Lower lobe of right lung (tissue), 2 donors: Measurements from ENCODE around the gene MYH9. TPM values are rescaled to one million over a fixed set of nuclear protein-coding genes. Genes with fewer than 3 reads are reported as not detected.

Experiments
- ATAC-seq, 2 donors: fragments of 200-7000 bp; cut with Tn5 transposase; one replicate each; pipeline ENCODE4 v1.9.1; 2020 to 2022; ENCODE audit warnings: mild to moderate bottlenecking in 2 of 2, moderate library complexity in 2 of 2
- DNase-seq: peaks from one replicate; pipeline ENCODE4 v3.0.0-alpha.2; 2020
- H3K27ac ChIP-seq: fragments of 200-600 bp; one replicate; pipeline ENCODE4 v1.8.0; 2022
- H3K27me3 ChIP-seq: fragments of 200-600 bp; one replicate; pipeline ENCODE4 v1.8.0; 2022; ENCODE audit warnings: low read depth
- H3K36me3 ChIP-seq: fragments of 200-600 bp; one replicate; pipeline ENCODE4 v1.8.0; 2022; ENCODE audit warnings: mild to moderate bottlenecking
- H3K4me1 ChIP-seq: fragments of 200-600 bp; one replicate; pipeline ENCODE4 v1.8.0; 2022
- H3K4me3 ChIP-seq: fragments of 200-600 bp; one replicate; pipeline ENCODE4 v1.8.0; 2022; ENCODE audit warnings: mild to moderate bottlenecking
- H3K9me3 ChIP-seq: fragments of 200-600 bp; one replicate; pipeline ENCODE4 v1.8.0; 2022
- intact Hi-C: fragments of 100-400 bp; cut with DNase I; formaldehyde crosslinking; loops from one replicate; pipeline ENCODE4 v1.11.0; 2022
- total RNA-seq: library from RNA; stranded (reverse); fragmentation: NEBNext Ultra II Directional; extraction: Animal tissue kit (Norgen Biotek cat#: 25700); gene quantifications from one replicate; pipeline ENCODE4 v1.2.1, GENCODE V29; 2021
- TF ChIP-seq, protein P1 (sequence below): fragments of 200-600 bp; IDR thresholded peaks from one replicate; pipeline ENCODE4 v1.8.0; 2022; ENCODE audit warnings: antibody characterized with exemption, mild to moderate bottlenecking
- donor health status: DM: no; HTN: yes; CAD: no; lungs with severe emphysema.

MYH9 gene
- total RNA-seq, 1 donor from 2014 or later = 659 TPM

DNA sequence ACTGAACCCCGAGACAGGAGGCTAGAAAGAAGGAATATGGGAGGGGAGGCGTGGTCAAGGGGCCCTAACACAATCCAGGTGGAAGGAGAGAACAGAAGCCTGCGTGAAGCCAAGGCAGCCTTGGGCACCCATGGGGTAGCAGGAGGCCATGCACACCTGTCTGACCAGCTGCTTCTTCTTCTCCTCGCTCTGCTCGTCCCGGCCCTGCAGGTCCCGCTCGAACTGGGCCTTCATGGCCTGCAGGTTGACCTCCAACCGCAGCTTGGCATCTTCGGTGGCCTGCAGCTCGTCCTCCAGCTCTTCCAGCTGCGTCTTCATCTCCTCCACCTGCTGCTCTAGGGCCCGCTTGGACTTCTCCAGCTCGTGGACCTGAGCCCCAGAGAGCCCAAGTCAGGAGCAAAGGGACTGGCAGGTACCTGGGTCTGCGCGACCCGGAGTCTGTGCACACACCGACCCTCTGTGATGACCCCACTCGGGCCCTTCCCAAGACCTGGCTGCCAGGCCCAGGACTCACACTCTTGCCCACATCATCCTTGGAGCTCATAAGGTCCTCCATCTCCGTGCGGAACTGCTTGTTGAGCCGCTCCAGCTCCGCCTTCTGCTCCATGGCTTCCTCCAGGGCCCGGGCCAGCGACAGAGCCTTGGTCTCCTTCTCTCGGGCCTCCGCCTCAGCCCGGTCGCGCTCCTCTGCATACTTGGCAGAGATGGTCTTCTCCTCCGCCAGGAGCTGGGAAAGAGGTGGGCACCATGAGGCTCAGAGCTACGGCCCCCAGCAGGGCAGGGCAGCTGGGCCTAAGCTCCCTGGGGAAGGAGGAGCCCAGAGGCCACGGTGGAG is 99.0 kb downstream of the MYH9 start:
- Histone ChIP-seq H3K9me3 (no peaks in the 10 kb centered on the region), H3K4me3 (no peak overlapping the region), H3K4me1 (peaks cover 14% of the 10 kb centered on the region), H3K27me3 (no peaks in the 10 kb centered on the region), H3K36me3 (peaks cover 92% of the 10 kb centered on the region), H3K27ac (peak overlapping the region; percentile 13)
- ATAC-seq (no peak), DNase-seq (peak; percentile 49)
- intact Hi-C loops = no loop called here
- TF ChIP-seq, protein P1, sequence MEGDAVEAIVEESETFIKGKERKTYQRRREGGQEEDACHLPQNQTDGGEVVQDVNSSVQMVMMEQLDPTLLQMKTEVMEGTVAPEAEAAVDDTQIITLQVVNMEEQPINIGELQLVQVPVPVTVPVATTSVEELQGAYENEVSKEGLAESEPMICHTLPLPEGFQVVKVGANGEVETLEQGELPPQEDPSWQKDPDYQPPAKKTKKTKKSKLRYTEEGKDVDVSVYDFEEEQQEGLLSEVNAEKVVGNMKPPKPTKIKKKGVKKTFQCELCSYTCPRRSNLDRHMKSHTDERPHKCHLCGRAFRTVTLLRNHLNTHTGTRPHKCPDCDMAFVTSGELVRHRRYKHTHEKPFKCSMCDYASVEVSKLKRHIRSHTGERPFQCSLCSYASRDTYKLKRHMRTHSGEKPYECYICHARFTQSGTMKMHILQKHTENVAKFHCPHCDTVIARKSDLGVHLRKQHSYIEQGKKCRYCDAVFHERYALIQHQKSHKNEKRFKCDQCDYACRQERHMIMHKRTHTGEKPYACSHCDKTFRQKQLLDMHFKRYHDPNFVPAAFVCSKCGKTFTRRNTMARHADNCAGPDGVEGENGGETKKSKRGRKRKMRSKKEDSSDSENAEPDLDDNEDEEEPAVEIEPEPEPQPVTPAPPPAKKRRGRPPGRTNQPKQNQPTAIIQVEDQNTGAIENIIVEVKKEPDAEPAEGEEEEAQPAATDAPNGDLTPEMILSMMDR = no peak

DNA sequence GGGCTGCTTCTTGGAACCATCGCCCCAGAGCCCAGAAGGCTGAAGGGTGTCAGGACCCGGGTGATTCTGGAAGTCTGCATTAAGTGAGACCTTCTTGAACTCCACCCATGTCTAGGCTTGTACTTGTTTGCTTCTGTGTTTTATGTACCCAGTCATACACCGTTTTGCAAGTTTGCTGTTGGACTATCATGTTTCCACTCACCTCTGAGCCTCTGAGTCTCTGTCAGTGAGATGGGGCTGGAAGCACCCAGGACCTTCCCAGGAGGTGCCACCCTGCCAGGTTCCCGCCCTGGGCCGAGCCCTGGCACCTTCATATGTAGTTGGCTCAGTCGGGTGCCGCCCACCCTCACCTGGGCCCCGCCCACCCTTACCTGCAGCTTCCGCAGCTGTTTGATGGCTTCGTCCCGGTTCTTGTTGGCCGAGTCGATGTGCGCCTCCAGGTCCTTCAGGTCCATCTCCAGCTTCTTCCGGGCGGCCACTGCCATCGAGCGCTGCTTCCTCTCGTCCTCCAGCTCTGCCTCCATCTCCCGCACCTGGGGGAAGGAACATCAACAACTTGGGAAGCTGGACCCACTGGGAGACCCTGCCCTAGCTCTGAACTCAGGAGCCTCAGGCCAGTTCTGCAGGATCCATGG is 99.8 kb downstream of the MYH9 start:
- intact Hi-C loops = no loop called here
- DNase-seq = peak; percentile 59
- Histone ChIP-seq H3K36me3 (peaks cover 92% of the 10 kb centered on the region), H3K27ac (peak overlapping the region; percentile 13), H3K4me1 (peaks cover 14% of the 10 kb centered on the region), H3K4me3 (no peak overlapping the region), H3K9me3 (no peaks in the 10 kb centered on the region), H3K27me3 (no peaks in the 10 kb centered on the region)
- TF ChIP-seq, protein P1 = no peak
- ATAC-seq = peak in 1 of 2 donors; percentile 27

DNA sequence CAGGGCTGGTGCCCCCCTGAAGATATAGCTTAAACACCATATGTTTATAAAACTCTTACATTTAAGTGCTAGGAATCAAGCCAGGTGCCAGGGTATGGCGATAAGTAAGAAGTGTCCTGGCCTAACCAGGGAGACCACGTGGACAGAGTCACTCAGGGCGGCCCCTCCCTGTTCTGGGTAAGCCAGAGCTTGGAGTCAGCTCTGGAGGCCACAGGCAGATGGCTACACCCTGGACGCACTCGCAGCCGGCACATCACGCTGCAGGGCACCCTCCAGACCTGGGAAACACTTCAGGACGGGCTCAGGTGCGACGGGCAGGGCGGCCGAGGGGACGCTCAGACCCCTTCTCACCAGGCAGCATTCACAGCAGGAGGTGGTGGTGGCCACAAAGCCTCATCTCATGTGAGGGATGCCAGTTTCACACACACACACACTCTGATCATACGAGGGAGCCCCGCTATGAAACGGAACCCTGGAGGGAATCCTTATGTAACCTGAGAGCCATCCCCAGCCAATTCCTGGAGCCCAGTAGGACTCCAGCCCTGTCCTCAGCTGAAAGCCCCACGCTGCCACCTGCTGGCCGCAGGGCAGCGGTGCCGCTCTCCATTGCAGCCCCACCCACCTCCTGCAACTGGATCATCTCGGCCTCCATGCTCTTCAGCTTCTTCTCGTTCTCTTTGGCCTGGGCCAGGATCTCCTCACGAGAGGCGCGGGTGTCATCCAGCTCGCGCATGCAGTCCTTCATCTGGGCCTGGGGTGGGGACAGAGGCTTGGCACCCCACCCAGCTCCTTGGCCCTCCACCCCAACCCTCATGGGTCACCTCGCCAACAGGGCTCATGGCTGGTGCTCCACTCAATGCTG is 101.4 kb downstream of the MYH9 start:
- peak overlapping the region; percentile 60 for H3K27ac ChIP-seq

DNA sequence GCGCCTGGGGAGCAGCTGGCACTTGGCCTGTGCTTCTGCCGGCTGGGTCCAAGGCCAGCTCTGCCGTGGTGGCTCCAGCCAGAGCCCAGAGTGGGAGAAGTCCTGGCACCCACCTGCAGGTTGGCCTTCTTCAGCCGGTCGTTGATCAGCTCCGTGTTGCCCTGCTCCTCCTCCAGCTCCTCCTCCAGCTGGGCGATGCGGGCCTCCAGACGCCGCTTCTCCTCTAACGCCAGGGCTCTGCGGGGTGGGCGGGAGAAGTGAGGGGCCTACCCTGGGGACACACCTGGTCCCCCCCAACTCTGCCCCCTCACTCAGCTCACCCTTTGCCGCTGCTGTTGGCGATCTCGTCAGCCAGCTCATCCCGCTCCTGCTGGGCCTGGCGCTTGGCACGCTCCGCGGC is 102.2 kb downstream of the MYH9 start:
- H3K36me3 ChIP-seq = peaks cover 95% of the 10 kb centered on the region

More for the DNA sequence above, 101.4 kb downstream of the MYH9 start:
- no peak overlapping the region for H3K4me3 ChIP-seq
- intact Hi-C loops = no loop called here
- H3K36me3 ChIP-seq = peaks cover 92% of the 10 kb centered on the region
- H3K27me3 ChIP-seq = no peaks in the 10 kb centered on the region
- H3K4me1 ChIP-seq = peaks cover 14% of the 10 kb centered on the region
- DNase-seq = peak; percentile 73
- TF ChIP-seq, protein P1 = peak; percentile 94
- no peaks in the 10 kb centered on the region for H3K9me3 ChIP-seq
- peak; percentile 77 to 88 for ATAC-seq

DNA sequence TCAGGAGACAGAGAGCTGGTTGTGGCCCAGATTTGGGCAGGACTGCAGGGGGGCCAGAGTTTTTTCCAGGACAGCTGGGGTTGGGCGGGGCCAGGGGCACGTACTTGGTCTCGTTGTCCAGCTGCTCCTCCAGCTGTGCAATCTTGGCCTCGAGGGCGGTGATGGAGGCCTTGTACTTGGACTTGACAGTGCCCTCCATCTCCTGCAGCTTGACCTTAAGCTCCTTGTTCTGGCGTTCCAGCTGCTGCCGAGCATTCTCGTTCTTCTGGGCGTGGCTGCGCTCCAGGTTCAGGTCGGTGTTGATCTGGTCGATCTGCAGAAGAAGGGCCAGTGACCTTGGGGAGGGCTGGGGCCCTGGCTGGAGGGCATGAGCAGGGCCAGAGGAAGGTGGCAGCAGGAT is 102.8 kb downstream of the MYH9 start:
- no peaks in the 10 kb centered on the region for H3K27me3 ChIP-seq
- H3K4me1 ChIP-seq = peaks cover 14% of the 10 kb centered on the region
- H3K27ac ChIP-seq = no peak overlapping the region
- TF ChIP-seq, protein P1 = no peak
- H3K36me3 ChIP-seq = peaks cover 99% of the 10 kb centered on the region
- ATAC-seq = no peak
- DNase-seq = no peak
- no peak overlapping the region for H3K4me3 ChIP-seq
- intact Hi-C loops = no loop called here
- no peaks in the 10 kb centered on the region for H3K9me3 ChIP-seq

More for the DNA sequence above, 102.2 kb downstream of the MYH9 start:
- Histone ChIP-seq H3K27ac (peak overlapping the region; percentile 60), H3K4me1 (peaks cover 14% of the 10 kb centered on the region), H3K4me3 (no peak overlapping the region), H3K9me3 (no peaks in the 10 kb centered on the region), H3K27me3 (no peaks in the 10 kb centered on the region)
- TF ChIP-seq, protein P1 = no peak
- intact Hi-C loops = no loop called here
- peak; percentile 44 for DNase-seq
- ATAC-seq = no peak
